Epidermal melanocyte (primary cell): Measurements from ENCODE around the gene DNM1L.

Experiments
- DNase-seq: peaks from one replicate; pipeline ENCODE4 v3.0.0; 2011; ENCODE audit warnings: low spot score; ENCODE audit not compliant: insufficient read length

The DNM1L gene

GRCh38 chr12:32755654-32756475 is 76.8 kb downstream of the DNM1L start, which contains the start of gene YARS2:
Gene YARS2 (minus strand): TSS chr12:32755897. CDS start chr12:32755874, 23 bp downstream.
- DNase-seq, result no peak

GRCh38 chr12:32756476-32757066 is 77.5 kb downstream of the DNM1L start:
- no peak for DNase-seq

- no peak for DNase-seq
These were observed 78.1 kb downstream of the DNM1L start for GRCh38 chr12:32757157-32757556.

GRCh38 chr12:32761716-32762115 is 82.6 kb downstream of the DNM1L start:
- DNase-seq, result no peak

GRCh38 chr12:32765906-32766305 is 86.8 kb downstream of the DNM1L start:
- DNase-seq, result no peak

GRCh38 chr12:32768518-32768917 is 89.4 kb downstream of the DNM1L start:
- no peak for DNase-seq

GRCh38 chr12:32770141-32770540 is 91.0 kb downstream of the DNM1L start:
- DNase-seq, result no peak

GRCh38 chr12:32773691-32774090 is 94.6 kb downstream of the DNM1L start:
- no peak for DNase-seq

GRCh38 chr12:32776258-32776657 is 97.2 kb downstream of the DNM1L start:
- no peak for DNase-seq

GRCh38 chr12:32777159-32777558 is 98.1 kb downstream of the DNM1L start:
- DNase-seq, result no peak

GRCh38 chr12:32777691-32778175 is 98.6 kb downstream of the DNM1L start:
- DNase-seq, result no peak

- no peak for DNase-seq
These were observed 101.0 kb downstream of the DNM1L start for GRCh38 chr12:32780071-32780470.

- no peak for DNase-seq
These were observed 103.9 kb downstream of the DNM1L start for GRCh38 chr12:32783029-32783428.

- no peak for DNase-seq
These were observed 106.5 kb downstream of the DNM1L start for GRCh38 chr12:32785557-32785956.

- DNase-seq, result no peak
These were observed 109.3 kb downstream of the DNM1L start for GRCh38 chr12:32788405-32788804.

GRCh38 chr12:32789446-32789845 is 110.3 kb downstream of the DNM1L start:
- DNase-seq, result no peak

GRCh38 chr12:32789916-32790315 is 110.8 kb downstream of the DNM1L start:
- no peak for DNase-seq

GRCh38 chr12:32794281-32794680 is 115.2 kb downstream of the DNM1L start:
- no peak for DNase-seq
